B cell (primary cell): Measurements from ENCODE around the gene GJC1. TPM values are rescaled to one million over a fixed set of nuclear protein-coding genes. Genes with fewer than 3 reads are reported as not detected.

Source experiments
- ATAC-seq: fragments of 200-7000 bp; cut with Tn5 transposase; one replicate; pipeline ENCODE4 v1.10.0; 2021; ENCODE audit warnings: low read depth, mild to moderate bottlenecking, moderate number of reproducible peaks, moderate library complexity
- CTCF ChIA-PET: fragments of 350-600 bp; sonication (Branson Sonifier 250); formaldehyde crosslinking; loops from one replicate; lab custom pipeline; 2021; ENCODE audit warnings: antibody characterized with exemption, inconsistent platforms; lab: Charles Lee
- POLR2A ChIA-PET: fragments of 350-600 bp; sonication (Branson Sonifier 250); formaldehyde crosslinking; loops from one replicate; lab custom pipeline; 2021; ENCODE audit warnings: antibody characterized with exemption; lab: Charles Lee
- DNase-seq: peaks from one replicate; pipeline ENCODE4 v3.0.0; 2013
- H2AFZ ChIP-seq: 2 replicates; pipeline ENCODE4 v1.6.1; 2012; ENCODE audit warnings: mild to moderate bottlenecking, low read depth, low read length; ENCODE audit not compliant: insufficient read depth, poor library complexity, severe bottlenecking
- H3K27ac ChIP-seq, 2 donors: 1 replicate in 1 of 2; 2 replicates in 1 of 2; pipeline ENCODE4 v1.5.1; 2012 to 2013; ENCODE audit warnings: low read length in 2 of 2, mild to moderate bottlenecking in 2 of 2, moderate library complexity in 1 of 2
- H3K27me3 ChIP-seq, 4 experiments: fragments of 200-600 bp in 1 of 4; sonication (generic) in 1 of 4; replicated peaks in 1 of 4; 1 replicate in 2 of 4; 2 replicates in 2 of 4; pipeline versions ENCODE4 v1.6.1 to v1.7.0; 2013 to 2016; ENCODE audit warnings: low read length in 3 of 4, mild to moderate bottlenecking in 2 of 4, mixed read lengths in 1 of 4, moderate library complexity in 1 of 4; ENCODE audit not compliant: insufficient read depth in 4 of 4, control insufficient read depth in 3 of 4; ENCODE audit errors: control extremely low read depth in 1 of 4
- H3K36me3 ChIP-seq, 2 experiments: replicated peaks in 1 of 2; 1 replicate in 1 of 2; 2 replicates in 1 of 2; pipeline versions ENCODE4 v1.6.1 to v1.7.1; 2013; ENCODE audit warnings: low read length in 1 of 2; ENCODE audit not compliant: insufficient read depth in 2 of 2, control insufficient read depth in 1 of 2; ENCODE audit errors: control extremely low read depth in 1 of 2, extremely low read depth in 1 of 2
- H3K4me1 ChIP-seq, 2 donors: fragments of 200-600 bp in 1 of 2; sonication (generic) in 1 of 2; 1 replicate in 1 of 2; 2 replicates in 1 of 2; pipeline versions ENCODE4 v1.5.1 to v1.6.1; 2013 to 2017; ENCODE audit warnings: low read length in 2 of 2; ENCODE audit not compliant: control insufficient read depth in 2 of 2, insufficient read depth in 2 of 2
- H3K4me2 ChIP-seq: replicated peaks from 2 replicates; pipeline ENCODE3; 2012; ENCODE audit warnings: mild to moderate bottlenecking, low read depth, low read length; ENCODE audit not compliant: poor library complexity, severe bottlenecking
- H3K4me3 ChIP-seq, 5 experiments: fragments of 200-600 bp in 1 of 5; sonication (generic) in 1 of 5; 1 replicate in 3 of 5; 2 replicates in 2 of 5; pipeline versions ENCODE4 v1.5.1 to v1.7.0; 2011 to 2016; ENCODE audit warnings: low read length in 4 of 5, mild to moderate bottlenecking in 4 of 5, low read depth in 2 of 5, control low read depth in 1 of 5, moderate library complexity in 1 of 5; ENCODE audit not compliant: insufficient read depth in 1 of 5; ENCODE audit errors: control extremely low read depth in 1 of 5, extremely low read depth in 1 of 5
- H3K79me2 ChIP-seq: fragments of 200-600 bp; sonication (generic); one replicate; pipeline ENCODE4 v1.6.0; 2016; ENCODE audit warnings: low read length; ENCODE audit not compliant: control insufficient read depth, insufficient read depth
- H3K9ac ChIP-seq: fragments of 200-600 bp; sonication (generic); 2 replicates; pipeline ENCODE4 v1.6.1; 2017; ENCODE audit warnings: mild to moderate bottlenecking, low read length, moderate library complexity
- H3K9me3 ChIP-seq, 3 donors: one replicate each; pipeline versions ENCODE4 v1.6.1 to v1.7.1; 2013; ENCODE audit warnings: low read length in 2 of 3; ENCODE audit not compliant: control insufficient read depth in 2 of 3, insufficient read depth in 1 of 3; ENCODE audit errors: control extremely low read depth in 1 of 3
- H4K20me1 ChIP-seq: 2 replicates; pipeline ENCODE4 v1.6.0; 2012; ENCODE audit warnings: mild to moderate bottlenecking, low read length; ENCODE audit not compliant: insufficient read depth, control insufficient read depth, poor library complexity, severe bottlenecking
- H3K27ac Mint-ChIP-seq: one replicate; pipeline ENCODE4 v1.8.0; 2021; ENCODE audit warnings: mixed read lengths
- H3K27me3 Mint-ChIP-seq: one replicate; pipeline ENCODE4 v1.8.0; 2021; ENCODE audit warnings: mixed read lengths
- H3K4me1 Mint-ChIP-seq: one replicate; pipeline ENCODE4 v1.8.0; 2021; ENCODE audit warnings: mixed read lengths
- H3K4me3 Mint-ChIP-seq: one replicate; pipeline ENCODE4 v1.8.0; 2021; ENCODE audit warnings: mixed read lengths
- H3K9me3 Mint-ChIP-seq: one replicate; pipeline ENCODE4 v1.8.0; 2022; ENCODE audit warnings: mixed read lengths; ENCODE audit not compliant: insufficient read depth
- EZH2 ChIP-seq: IDR thresholded peaks from 2 replicates; pipeline ENCODE4 v1.6.1; 2012; ENCODE audit warnings: borderline replicate concordance, low read depth, mild to moderate bottlenecking, moderate library complexity, low read length; ENCODE audit not compliant: insufficient read depth, poor library complexity, severe bottlenecking
- WGBS: methylation state at CpG from one replicate; pipeline ENCODE4 v1.1.5; 2013; ENCODE audit warnings: missing lambda C conversion rate; ENCODE audit not compliant: insufficient coverage; 5-methylcytosine and 5-hydroxymethylcytosine counted together
- intact Hi-C: fragments of 100-400 bp; cut with micrococcal nuclease; formaldehyde crosslinking; loops from one replicate; pipeline ENCODE4 v1.10.0; 2022
- polyA plus RNA-seq: library from polyadenylated mRNA; depleted of rRNA; stranded (reverse); fragments of >200 nt; gene quantifications from 2 replicates; pipeline ENCODE4 v1.2.3, GENCODE V29; 2012
- total RNA-seq, 2 donors: library from RNA; stranded (reverse); fragments of 120-200 nt in 1 of 2; gene quantifications; 1 replicate in 1 of 2; 2 replicates in 1 of 2; pipeline versions ENCODE4 v1.2.3 to v1.2.4, GENCODE V29; 2013 to 2022
- TF ChIP-seq, protein P1 (sequence below): fragments of 200-600 bp; IDR thresholded peaks from one replicate; pipeline ENCODE4 v1.8.0; 2022; ENCODE audit warnings: antibody characterized with exemption, mild to moderate bottlenecking

GJC1 gene
- total and polyA plus RNA-seq, 2 donors (not counting 1 experiment from before 2014, with no cell fraction given): not detected

DNA sequence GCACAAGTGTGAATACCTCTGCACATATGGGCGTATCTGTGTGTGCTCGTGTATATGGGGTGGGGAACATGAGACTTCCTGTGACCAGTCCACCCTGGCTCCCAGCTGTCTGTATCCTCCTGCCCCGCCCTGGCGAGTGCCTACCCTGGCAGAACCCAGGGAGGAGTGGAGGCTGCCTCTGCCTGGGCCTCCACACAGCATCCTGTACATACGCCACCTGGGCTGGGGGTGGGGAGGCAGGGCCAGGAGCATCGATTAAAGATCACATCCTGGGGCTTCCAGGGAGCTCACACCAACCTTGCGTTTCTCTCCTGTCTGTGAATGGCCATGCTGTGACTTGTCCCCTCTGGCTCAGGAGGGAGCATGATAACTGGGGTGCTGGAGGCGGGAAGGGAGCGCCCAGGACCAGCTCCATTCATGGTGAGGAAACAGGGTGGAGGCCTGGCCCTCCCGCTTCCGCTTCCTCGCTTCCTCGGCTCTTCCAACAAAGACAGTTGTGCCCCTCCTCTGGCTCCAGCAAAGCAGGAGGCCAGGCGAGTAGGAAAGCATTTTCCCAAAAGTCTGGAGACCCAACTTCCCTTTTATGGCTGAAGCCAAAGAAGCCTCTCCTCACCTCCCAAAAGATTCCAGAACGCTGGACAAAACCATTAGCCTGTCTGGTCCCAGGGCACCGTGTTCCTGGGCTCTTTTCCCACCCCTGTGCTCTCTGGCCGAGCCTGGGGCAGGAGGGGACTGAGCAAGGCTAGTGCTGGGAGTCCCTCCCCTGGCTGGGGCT is 48.3 kb downstream of the GJC1 start:
- POLR2A ChIA-PET: interaction anchor here (0.5 kb wide), 1 partner anchor 92 kb away, joined by 3 read pairs; the partner anchor contains the start of gene CCDC43
- Histone ChIP-seq H4K20me1 (no peaks in the 10 kb centered on the region), H3K36me3 (no peaks in the 10 kb centered on the region), H3K79me2 (no peaks in the 10 kb centered on the region), H3K9ac (no peak overlapping the region), H2AFZ (no peak overlapping the region), H3K27ac (no peak overlapping the region), H3K4me1 (peaks cover 11% of the 10 kb centered on the region in 2 donors), H3K4me3 (no peak overlapping the region), H3K4me2 (no peak overlapping the region), H3K9me3 (peaks cover 0 to 8% (median 0%) of the 10 kb centered on the region in 3 donors), H3K27me3 (peaks cover 0 to 35% (median 4%) of the 10 kb centered on the region in 4 experiments)
- CTCF ChIA-PET: interaction anchor here (0.9 to 2.7 kb wide), 7 partner anchors 12 to 240 kb away, joined by 3 to 15 read pairs (median 5); no protein-coding TSS in a partner anchor
- H3K4me1 Mint-ChIP-seq: peaks cover 11% of the 10 kb centered on the region
- peaks cover 5% of the 10 kb centered on the region for H3K27me3 Mint-ChIP-seq
- no peak overlapping the region for H3K4me3 Mint-ChIP-seq
- ATAC-seq (no peak), DNase-seq (no peak)
- WGBS: 76% methylated on average over 15 of the region's 17 CpGs
- intact Hi-C loops: no loop called here
- no peaks in the 10 kb centered on the region for H3K9me3 Mint-ChIP-seq
- no peak overlapping the region for H3K27ac Mint-ChIP-seq
- TF ChIP-seq, protein P1, sequence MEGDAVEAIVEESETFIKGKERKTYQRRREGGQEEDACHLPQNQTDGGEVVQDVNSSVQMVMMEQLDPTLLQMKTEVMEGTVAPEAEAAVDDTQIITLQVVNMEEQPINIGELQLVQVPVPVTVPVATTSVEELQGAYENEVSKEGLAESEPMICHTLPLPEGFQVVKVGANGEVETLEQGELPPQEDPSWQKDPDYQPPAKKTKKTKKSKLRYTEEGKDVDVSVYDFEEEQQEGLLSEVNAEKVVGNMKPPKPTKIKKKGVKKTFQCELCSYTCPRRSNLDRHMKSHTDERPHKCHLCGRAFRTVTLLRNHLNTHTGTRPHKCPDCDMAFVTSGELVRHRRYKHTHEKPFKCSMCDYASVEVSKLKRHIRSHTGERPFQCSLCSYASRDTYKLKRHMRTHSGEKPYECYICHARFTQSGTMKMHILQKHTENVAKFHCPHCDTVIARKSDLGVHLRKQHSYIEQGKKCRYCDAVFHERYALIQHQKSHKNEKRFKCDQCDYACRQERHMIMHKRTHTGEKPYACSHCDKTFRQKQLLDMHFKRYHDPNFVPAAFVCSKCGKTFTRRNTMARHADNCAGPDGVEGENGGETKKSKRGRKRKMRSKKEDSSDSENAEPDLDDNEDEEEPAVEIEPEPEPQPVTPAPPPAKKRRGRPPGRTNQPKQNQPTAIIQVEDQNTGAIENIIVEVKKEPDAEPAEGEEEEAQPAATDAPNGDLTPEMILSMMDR: no peak
- no peak for TF ChIP-seq EZH2
